ENCODE data around the gene CUTA. TPM values are rescaled to one million over a fixed set of nuclear protein-coding genes. Genes with fewer than 3 reads are reported as not detected.
"Not testable (repeated sequence)": the region's sequence is repeated elsewhere in the genome, so short reads cannot be mapped to it uniquely, and the experiment has no call there.

The CUTA gene
- polyA plus RNA-seq, 1 donor from 2014 or later: 343 TPM

DNA sequence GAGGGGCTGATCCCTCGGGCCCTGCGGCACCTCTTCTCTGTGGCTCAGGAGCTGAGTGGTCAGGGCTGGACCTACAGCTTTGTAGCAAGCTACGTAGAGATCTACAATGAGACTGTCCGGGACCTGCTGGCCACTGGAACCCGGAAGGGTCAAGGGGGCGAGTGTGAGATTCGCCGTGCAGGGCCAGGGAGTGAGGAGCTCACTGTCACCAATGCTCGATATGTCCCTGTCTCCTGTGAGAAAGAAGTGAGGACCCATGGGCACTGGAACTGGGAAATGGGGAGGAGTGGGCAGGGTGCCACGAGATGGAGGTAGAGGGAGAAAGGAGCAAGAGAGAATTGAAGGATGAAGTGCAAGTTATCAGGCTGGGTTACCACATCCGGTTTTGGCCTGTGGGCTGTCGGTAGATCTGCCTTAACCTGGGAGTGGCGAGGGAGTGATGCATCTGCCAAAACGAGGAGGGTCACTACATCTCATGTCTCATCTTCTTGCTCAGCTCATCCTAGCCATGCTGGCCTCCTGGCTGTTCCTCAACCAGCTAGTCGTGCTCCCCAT, 12.4 kb downstream of the CUTA start:
- H3K4me2 ChIP-seq (ENCODE audit: low read length): no peak overlapping the region
- H2AFZ ChIP-seq (ENCODE audit: low read depth, low read length): no peak overlapping the region
- TF ChIP-seq SMC3 (conservative IDR thresholded peaks at IDR 0.05; ENCODE audit: poor library complexity) (no peak), POLR2AphosphoS5 (IDR thresholded peaks at IDR 0.05) (no peak), EP300 (conservative IDR thresholded peaks at IDR 0.05; ENCODE audit: poor library complexity, severe bottlenecking) (no peak), MXI1 (conservative IDR thresholded peaks at IDR 0.05; ENCODE audit: poor library complexity, severe bottlenecking) (no peak), TAF1 (IDR thresholded peaks at IDR 0.05; ENCODE audit: low read depth) (no peak), RAD21 (conservative IDR thresholded peaks at IDR 0.05) (no peak), EZH2 (IDR thresholded peaks at IDR 0.05; ENCODE audit: borderline replicate concordance, insufficient read depth, low read length, poor library complexity, severe bottlenecking) (no peak)
- TF ChIP-seq, protein P1, sequence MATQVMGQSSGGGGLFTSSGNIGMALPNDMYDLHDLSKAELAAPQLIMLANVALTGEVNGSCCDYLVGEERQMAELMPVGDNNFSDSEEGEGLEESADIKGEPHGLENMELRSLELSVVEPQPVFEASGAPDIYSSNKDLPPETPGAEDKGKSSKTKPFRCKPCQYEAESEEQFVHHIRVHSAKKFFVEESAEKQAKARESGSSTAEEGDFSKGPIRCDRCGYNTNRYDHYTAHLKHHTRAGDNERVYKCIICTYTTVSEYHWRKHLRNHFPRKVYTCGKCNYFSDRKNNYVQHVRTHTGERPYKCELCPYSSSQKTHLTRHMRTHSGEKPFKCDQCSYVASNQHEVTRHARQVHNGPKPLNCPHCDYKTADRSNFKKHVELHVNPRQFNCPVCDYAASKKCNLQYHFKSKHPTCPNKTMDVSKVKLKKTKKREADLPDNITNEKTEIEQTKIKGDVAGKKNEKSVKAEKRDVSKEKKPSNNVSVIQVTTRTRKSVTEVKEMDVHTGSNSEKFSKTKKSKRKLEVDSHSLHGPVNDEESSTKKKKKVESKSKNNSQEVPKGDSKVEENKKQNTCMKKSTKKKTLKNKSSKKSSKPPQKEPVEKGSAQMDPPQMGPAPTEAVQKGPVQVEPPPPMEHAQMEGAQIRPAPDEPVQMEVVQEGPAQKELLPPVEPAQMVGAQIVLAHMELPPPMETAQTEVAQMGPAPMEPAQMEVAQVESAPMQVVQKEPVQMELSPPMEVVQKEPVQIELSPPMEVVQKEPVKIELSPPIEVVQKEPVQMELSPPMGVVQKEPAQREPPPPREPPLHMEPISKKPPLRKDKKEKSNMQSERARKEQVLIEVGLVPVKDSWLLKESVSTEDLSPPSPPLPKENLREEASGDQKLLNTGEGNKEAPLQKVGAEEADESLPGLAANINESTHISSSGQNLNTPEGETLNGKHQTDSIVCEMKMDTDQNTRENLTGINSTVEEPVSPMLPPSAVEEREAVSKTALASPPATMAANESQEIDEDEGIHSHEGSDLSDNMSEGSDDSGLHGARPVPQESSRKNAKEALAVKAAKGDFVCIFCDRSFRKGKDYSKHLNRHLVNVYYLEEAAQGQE (IDR thresholded peaks at IDR 0.05; ENCODE audit: borderline replicate concordance): no peak
- TF ChIP-seq, protein P2, sequence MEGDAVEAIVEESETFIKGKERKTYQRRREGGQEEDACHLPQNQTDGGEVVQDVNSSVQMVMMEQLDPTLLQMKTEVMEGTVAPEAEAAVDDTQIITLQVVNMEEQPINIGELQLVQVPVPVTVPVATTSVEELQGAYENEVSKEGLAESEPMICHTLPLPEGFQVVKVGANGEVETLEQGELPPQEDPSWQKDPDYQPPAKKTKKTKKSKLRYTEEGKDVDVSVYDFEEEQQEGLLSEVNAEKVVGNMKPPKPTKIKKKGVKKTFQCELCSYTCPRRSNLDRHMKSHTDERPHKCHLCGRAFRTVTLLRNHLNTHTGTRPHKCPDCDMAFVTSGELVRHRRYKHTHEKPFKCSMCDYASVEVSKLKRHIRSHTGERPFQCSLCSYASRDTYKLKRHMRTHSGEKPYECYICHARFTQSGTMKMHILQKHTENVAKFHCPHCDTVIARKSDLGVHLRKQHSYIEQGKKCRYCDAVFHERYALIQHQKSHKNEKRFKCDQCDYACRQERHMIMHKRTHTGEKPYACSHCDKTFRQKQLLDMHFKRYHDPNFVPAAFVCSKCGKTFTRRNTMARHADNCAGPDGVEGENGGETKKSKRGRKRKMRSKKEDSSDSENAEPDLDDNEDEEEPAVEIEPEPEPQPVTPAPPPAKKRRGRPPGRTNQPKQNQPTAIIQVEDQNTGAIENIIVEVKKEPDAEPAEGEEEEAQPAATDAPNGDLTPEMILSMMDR (IDR thresholded peaks at IDR 0.05; ENCODE audit: poor library complexity, severe bottlenecking): no peak
- H3K9me2 ChIP-seq (ENCODE audit: insufficient read depth, low read length): no peaks in the 10 kb centered on the region
- no peak overlapping the region for H3K4me3 ChIP-seq (ENCODE audit: low read length)
- H3K9me3 ChIP-seq (ENCODE audit: low read length): no peaks in the 10 kb centered on the region
- H3F3A ChIP-seq (ENCODE audit: insufficient read depth, low read length, poor library complexity, severe bottlenecking): no peaks in the 10 kb centered on the region
- no peak overlapping the region for H3K27ac ChIP-seq (ENCODE audit: low read length)
- H3K79me2 ChIP-seq (replicated peaks; ENCODE audit: insufficient read depth, low read length): no peaks in the 10 kb centered on the region
- H4K20me1 ChIP-seq (ENCODE audit: insufficient read depth): no peaks in the 10 kb centered on the region
- H3K27me3 ChIP-seq (ENCODE audit: insufficient read depth, low read depth, low read length): no peaks in the 10 kb centered on the region
- H3K9ac ChIP-seq (ENCODE audit: low read length): no peak overlapping the region
- H3K36me3 ChIP-seq (ENCODE audit: insufficient read depth, low read length): no peaks in the 10 kb centered on the region

DNA sequence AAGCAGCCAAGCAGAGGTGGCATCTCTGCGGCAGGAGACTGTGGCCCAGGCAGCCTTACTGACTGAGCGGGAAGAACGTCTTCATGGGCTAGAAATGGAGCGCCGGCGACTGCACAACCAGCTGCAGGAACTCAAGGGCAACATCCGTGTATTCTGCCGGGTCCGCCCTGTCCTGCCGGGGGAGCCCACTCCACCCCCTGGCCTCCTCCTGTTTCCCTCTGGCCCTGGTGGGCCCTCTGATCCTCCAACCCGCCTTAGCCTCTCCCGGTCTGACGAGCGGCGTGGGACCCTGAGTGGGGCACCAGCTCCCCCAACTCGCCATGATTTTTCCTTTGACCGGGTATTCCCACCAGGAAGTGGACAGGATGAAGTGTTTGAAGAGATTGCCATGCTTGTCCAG, 13.0 kb downstream of the CUTA start:
- H3K79me2 ChIP-seq (replicated peaks; ENCODE audit: insufficient read depth, low read length): no peaks in the 10 kb centered on the region
- H3F3A ChIP-seq (ENCODE audit: insufficient read depth, low read length, poor library complexity, severe bottlenecking): no peaks in the 10 kb centered on the region
- H3K27me3 ChIP-seq (ENCODE audit: insufficient read depth, low read depth, low read length): no peaks in the 10 kb centered on the region
- H3K9me3 ChIP-seq (ENCODE audit: low read length): no peaks in the 10 kb centered on the region
- H3K36me3 ChIP-seq (ENCODE audit: insufficient read depth, low read length): no peaks in the 10 kb centered on the region
- H3K4me3 ChIP-seq (ENCODE audit: low read length): no peak overlapping the region
- H3K4me2 ChIP-seq (ENCODE audit: low read length): no peak overlapping the region
- H3K9ac ChIP-seq (ENCODE audit: low read length): no peak overlapping the region
- H3K27ac ChIP-seq (ENCODE audit: low read length): no peak overlapping the region
- TF ChIP-seq, protein P1 (IDR thresholded peaks at IDR 0.05; ENCODE audit: borderline replicate concordance): no peak
- no peak for TF ChIP-seq SMC3 (conservative IDR thresholded peaks at IDR 0.05; ENCODE audit: poor library complexity)
- H3K9me2 ChIP-seq (ENCODE audit: insufficient read depth, low read length): no peaks in the 10 kb centered on the region
- no peaks in the 10 kb centered on the region for H4K20me1 ChIP-seq (ENCODE audit: insufficient read depth)
- H2AFZ ChIP-seq (ENCODE audit: low read depth, low read length): no peak overlapping the region

DNA sequence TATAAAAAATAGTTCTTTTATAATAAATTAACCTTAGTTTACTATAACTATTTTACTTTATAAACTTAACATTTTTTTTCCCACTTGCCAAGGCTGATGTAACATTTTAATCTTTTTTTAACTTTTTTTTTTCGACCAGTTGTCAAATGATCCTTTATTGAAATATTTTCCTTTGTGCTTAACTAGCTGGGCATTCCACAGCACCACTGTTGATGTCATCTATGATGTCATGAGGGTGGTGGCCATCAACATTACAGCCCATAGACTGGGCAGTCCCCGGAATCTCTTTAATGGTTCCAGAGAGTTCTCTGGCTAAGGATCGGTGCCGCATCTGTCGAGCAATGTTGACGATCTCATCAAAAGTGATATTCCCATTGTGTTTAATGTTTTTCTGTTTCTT, 18.0 kb downstream of the CUTA start:
- H3K4me3 ChIP-seq (ENCODE audit: low read length); H3K9me2 ChIP-seq (ENCODE audit: insufficient read depth, low read length); H3K27me3 ChIP-seq (ENCODE audit: insufficient read depth, low read depth, low read length); H3K9ac ChIP-seq (ENCODE audit: low read length); H3K27ac ChIP-seq (ENCODE audit: low read length); H4K20me1 ChIP-seq (ENCODE audit: insufficient read depth); H2AFZ ChIP-seq (ENCODE audit: low read depth, low read length); H3K4me2 ChIP-seq (ENCODE audit: low read length); H3K9me3 ChIP-seq (ENCODE audit: low read length); H3K36me3 ChIP-seq (ENCODE audit: insufficient read depth, low read length); H3F3A ChIP-seq (ENCODE audit: insufficient read depth, low read length, poor library complexity, severe bottlenecking): not testable (repeated sequence)
- peaks cover 20% of the 10 kb centered on the region for H3K79me2 ChIP-seq (replicated peaks; ENCODE audit: insufficient read depth, low read length)

DNA sequence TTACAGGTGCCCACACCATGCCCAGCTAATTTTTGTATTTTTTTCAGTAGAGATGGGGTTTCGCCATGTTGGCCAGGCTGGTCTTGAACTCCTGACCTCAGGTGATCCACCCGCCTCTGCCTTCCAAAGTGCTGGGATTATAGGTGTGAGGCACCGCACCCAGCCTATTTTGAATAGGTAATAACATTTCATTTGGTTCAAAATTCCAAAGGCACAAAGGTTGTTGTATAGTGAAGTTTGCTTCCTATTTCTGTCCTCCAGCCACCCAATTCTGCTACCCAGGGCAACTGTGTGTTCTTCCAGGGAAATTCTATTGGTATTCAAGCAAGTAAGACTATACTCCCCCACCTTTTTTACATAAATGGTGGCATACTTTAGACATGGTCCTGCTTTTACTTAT, 19.3 kb downstream of the CUTA start:
- not testable (repeated sequence) for H3K9me3 ChIP-seq (ENCODE audit: low read length); H3K9me2 ChIP-seq (ENCODE audit: insufficient read depth, low read length); H3K27me3 ChIP-seq (ENCODE audit: insufficient read depth, low read depth, low read length); H3K4me3 ChIP-seq (ENCODE audit: low read length); H3F3A ChIP-seq (ENCODE audit: insufficient read depth, low read length, poor library complexity, severe bottlenecking); H2AFZ ChIP-seq (ENCODE audit: low read depth, low read length); H4K20me1 ChIP-seq (ENCODE audit: insufficient read depth); H3K9ac ChIP-seq (ENCODE audit: low read length); H3K4me2 ChIP-seq (ENCODE audit: low read length); H3K36me3 ChIP-seq (ENCODE audit: insufficient read depth, low read length); H3K27ac ChIP-seq (ENCODE audit: low read length)
- peaks cover 30% of the 10 kb centered on the region for H3K79me2 ChIP-seq (replicated peaks; ENCODE audit: insufficient read depth, low read length)
